ENCODE data around the gene SLC9A4. TPM values are rescaled to one million over a fixed set of nuclear protein-coding genes. Genes with fewer than 3 reads are reported as not detected.

Gene SLC9A4, protein sequence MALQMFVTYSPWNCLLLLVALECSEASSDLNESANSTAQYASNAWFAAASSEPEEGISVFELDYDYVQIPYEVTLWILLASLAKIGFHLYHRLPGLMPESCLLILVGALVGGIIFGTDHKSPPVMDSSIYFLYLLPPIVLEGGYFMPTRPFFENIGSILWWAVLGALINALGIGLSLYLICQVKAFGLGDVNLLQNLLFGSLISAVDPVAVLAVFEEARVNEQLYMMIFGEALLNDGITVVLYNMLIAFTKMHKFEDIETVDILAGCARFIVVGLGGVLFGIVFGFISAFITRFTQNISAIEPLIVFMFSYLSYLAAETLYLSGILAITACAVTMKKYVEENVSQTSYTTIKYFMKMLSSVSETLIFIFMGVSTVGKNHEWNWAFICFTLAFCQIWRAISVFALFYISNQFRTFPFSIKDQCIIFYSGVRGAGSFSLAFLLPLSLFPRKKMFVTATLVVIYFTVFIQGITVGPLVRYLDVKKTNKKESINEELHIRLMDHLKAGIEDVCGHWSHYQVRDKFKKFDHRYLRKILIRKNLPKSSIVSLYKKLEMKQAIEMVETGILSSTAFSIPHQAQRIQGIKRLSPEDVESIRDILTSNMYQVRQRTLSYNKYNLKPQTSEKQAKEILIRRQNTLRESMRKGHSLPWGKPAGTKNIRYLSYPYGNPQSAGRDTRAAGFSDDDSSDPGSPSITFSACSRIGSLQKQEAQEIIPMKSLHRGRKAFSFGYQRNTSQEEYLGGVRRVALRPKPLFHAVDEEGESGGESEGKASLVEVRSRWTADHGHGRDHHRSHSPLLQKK
- 0.01 TPM for polyA plus RNA-seq (2013)

DNA sequence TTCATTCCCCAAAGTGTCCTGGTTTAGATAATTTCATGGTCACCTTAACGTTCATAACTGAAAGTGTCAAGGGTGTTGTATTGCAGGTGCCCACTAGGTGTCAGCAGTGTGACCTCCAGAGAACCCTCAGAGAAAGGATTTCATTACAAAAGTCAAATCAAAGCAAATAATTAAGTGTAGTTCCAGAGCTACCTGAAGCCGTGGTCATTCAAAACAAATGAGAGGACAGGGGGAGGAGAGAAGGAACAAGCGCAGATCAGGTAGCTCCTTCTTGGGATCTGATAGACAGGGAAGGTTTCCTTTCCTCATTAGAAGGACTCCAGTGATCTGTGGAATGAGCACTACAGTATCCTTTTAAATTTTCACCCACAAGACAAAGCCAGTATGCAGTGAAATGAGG lies at the start of gene SLC9A4:
Gene SLC9A4 (plus strand): TSS at position 207 of the 400 bp plus-strand sequence. CDS start 534 bp downstream, outside the sequence.
- DNase-seq: peak; percentile 38 to 67 (median 59)
- ChIA-PET CTCF (interaction anchor here (0.9 to 8.1 kb wide), 19 partner anchors 11 to 236 kb away, joined by 3 to 111 read pairs (median 5); no protein-coding TSS in a partner anchor), POLR2A (no interaction called here)
- Histone ChIP-seq H3K9me3 (ENCODE audit: control extremely low read depth in 1 of 5, control insufficient read depth in 4 of 5, insufficient read depth in 2 of 5, low read depth in 1 of 5, low read length in 4 of 5) (peaks cover 0 to 9% (median 5%) of the 10 kb centered on the region in 5 experiments), H3K27ac (ENCODE audit: insufficient read depth in 1 of 2, low read depth in 1 of 2, low read length in 2 of 2, poor library complexity in 1 of 2, severe bottlenecking in 2 of 2) (no peak within 1 kb of the TSS), H3K27me3 (replicated peaks in 2 of 5; ENCODE audit: control insufficient read depth in 4 of 5, insufficient read depth in 5 of 5, low read length in 4 of 5) (peaks cover 0 to 21% (median 4%) of the 10 kb centered on the region in 5 experiments), H3K4me1 (ENCODE audit: control extremely low read depth in 1 of 4, control insufficient read depth in 4 of 4, insufficient read depth in 4 of 4, low read length in 3 of 4) (no peaks in the 10 kb centered on the region), H3K4me3 (ENCODE audit: control insufficient read depth in 1 of 7, extremely low read depth in 1 of 7, insufficient read depth in 4 of 7, low read depth in 2 of 7, low read length in 6 of 7) (no peak within 1 kb of the TSS), H3K36me3 (ENCODE audit: control insufficient read depth in 4 of 4, insufficient read depth in 4 of 4, low read length in 3 of 4) (no peaks in the 10 kb centered on the region)
- 14% methylated on average over 3 of the region's 3 CpGs for whole genome bisulfite sequencing (ENCODE audit: insufficient coverage)

DNA sequence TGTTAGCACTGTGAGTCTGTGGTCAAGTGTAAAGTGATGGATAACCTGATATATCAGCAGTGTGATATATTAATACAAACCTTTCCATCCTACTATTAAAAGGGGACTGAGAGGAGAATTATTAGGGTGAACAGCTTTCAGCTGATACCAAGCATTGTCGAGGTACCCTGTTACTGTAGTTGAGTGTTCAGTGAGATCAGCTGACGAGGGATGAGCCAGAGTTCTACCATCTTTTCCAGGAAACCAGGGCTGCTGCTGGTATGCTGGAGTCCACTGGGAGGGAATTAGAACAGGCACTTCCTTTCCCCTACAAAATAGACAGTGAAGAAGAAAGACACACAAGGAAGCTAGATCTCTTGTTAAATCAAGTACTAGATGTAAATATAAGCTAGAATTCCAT lies 49.7 kb upstream of the SLC9A4 start:
- POLR2A ChIA-PET: no interaction called here
- Histone ChIP-seq H3K27ac (ENCODE audit: insufficient read depth in 1 of 2, low read depth in 1 of 2, low read length in 2 of 2, poor library complexity in 1 of 2, severe bottlenecking in 2 of 2) (no peak overlapping the region), H3K4me1 (ENCODE audit: control extremely low read depth in 1 of 4, control insufficient read depth in 4 of 4, insufficient read depth in 4 of 4, low read length in 3 of 4) (peaks cover 13 to 64% (median 27%) of the 10 kb centered on the region in 4 experiments), H3K9me3 (ENCODE audit: control extremely low read depth in 1 of 5, control insufficient read depth in 4 of 5, insufficient read depth in 2 of 5, low read depth in 1 of 5, low read length in 4 of 5) (no peaks in the 10 kb centered on the region), H3K27me3 (replicated peaks in 2 of 5; ENCODE audit: control insufficient read depth in 4 of 5, insufficient read depth in 5 of 5, low read length in 4 of 5) (no peaks in the 10 kb centered on the region), H3K4me3 (ENCODE audit: control insufficient read depth in 1 of 7, extremely low read depth in 1 of 7, insufficient read depth in 4 of 7, low read depth in 2 of 7, low read length in 6 of 7) (peak overlapping the region in 1 of 7 experiments; percentile 65), H3K36me3 (ENCODE audit: control insufficient read depth in 4 of 4, insufficient read depth in 4 of 4, low read length in 3 of 4) (peaks cover 0 to 3% (median 0%) of the 10 kb centered on the region in 4 experiments)
- WGBS (ENCODE audit: insufficient coverage): 100% methylated on average over 2 of the region's 2 CpGs
- no peak for DNase-seq
- CTCF ChIA-PET: interaction anchor here (1.0 to 1.3 kb wide), 4 partner anchors 9 to 187 kb away, joined by 3 to 5 read pairs (median 4); no protein-coding TSS in a partner anchor

DNA sequence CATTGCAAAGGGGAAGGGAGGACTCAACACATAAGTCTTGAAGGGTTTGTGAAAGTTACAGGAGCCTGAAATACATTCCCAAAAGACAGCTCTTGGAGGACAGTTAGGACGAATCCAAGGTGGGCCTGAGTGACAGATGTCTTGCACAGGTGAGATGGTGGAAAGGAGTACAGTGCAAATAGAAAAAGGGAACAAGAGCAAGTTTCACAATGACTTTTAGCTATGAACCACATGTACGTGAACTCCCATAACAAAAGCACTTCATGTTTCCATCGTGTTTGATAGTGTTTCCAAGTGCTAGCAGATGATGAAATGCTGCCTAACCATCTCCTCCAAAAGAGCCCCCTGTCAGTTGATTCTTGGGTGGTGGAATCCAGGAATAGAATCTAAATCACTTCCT lies 48.3 kb upstream of the SLC9A4 start:
- ChIA-PET POLR2A (no interaction called here), CTCF (interaction anchor here (1.1 to 1.6 kb wide), 2 partner anchors 11 to 18 kb away, joined by 3 to 4 read pairs; no protein-coding TSS in a partner anchor)
- WGBS (ENCODE audit: insufficient coverage): 78% methylated on average over 3 of the region's 3 CpGs

DNA sequence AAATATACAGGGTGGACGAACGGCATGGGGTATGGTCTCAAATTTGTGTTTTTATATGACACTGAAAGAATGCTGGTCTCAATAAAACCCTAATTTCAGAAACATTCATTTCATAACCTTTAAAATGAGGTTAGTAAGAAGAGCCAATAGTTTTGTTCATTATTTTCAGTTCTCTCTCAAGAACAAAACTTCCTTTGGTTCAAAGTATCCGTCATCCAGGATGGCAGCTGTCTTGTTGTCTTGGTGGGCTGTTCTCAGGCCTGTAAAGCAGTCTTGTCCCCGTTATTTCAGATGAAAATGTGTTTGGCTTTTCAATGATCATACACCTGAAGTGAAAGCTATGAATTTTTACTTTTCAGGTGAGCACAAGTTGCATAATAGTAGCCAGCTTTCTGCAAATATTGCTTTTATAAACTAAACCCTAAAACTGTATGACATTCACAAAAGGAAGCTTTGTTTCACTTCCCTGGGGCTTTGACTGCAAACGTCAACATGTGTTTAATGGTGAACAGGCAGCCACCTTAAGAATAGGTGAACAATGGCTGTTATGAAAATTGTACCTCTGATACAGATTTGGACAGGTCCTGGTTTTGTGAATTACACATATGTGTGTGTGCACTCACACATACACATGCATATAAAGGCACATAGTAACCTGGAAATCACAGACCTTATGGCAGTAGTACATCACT lies 47.4 kb upstream of the SLC9A4 start:
- no peaks in the 10 kb centered on the region for H3K27me3 ChIP-seq (replicated peaks in 2 of 5; ENCODE audit: control insufficient read depth in 4 of 5, insufficient read depth in 5 of 5, low read length in 4 of 5)
- CTCF ChIA-PET: interaction anchor here (1.1 to 1.6 kb wide), 2 partner anchors 10 to 18 kb away, joined by 3 to 4 read pairs; no protein-coding TSS in a partner anchor
- H3K36me3 ChIP-seq (ENCODE audit: control insufficient read depth in 4 of 4, insufficient read depth in 4 of 4, low read length in 3 of 4): peaks cover 0 to 3% (median 0%) of the 10 kb centered on the region in 4 experiments
- H3K9me3 ChIP-seq (ENCODE audit: control extremely low read depth in 1 of 5, control insufficient read depth in 4 of 5, insufficient read depth in 2 of 5, low read depth in 1 of 5, low read length in 4 of 5): no peaks in the 10 kb centered on the region
- peaks cover 0 to 41% (median 13%) of the 10 kb centered on the region in 4 experiments for H3K4me1 ChIP-seq (ENCODE audit: control extremely low read depth in 1 of 4, control insufficient read depth in 4 of 4, insufficient read depth in 4 of 4, low read length in 3 of 4)
- no peak overlapping the region for H3K27ac ChIP-seq (ENCODE audit: insufficient read depth in 1 of 2, low read depth in 1 of 2, low read length in 2 of 2, poor library complexity in 1 of 2, severe bottlenecking in 2 of 2)
- H3K4me3 ChIP-seq (ENCODE audit: control insufficient read depth in 1 of 7, extremely low read depth in 1 of 7, insufficient read depth in 4 of 7, low read depth in 2 of 7, low read length in 6 of 7): peak overlapping the region in 1 of 7 experiments; percentile 25
- WGBS (ENCODE audit: insufficient coverage): no CpG with 5 or more reads among the region's 5 CpGs
- no peak for DNase-seq
- POLR2A ChIA-PET: no interaction called here

More for the DNA sequence above, 48.3 kb upstream of the SLC9A4 start:
- H3K27me3 ChIP-seq (replicated peaks in 2 of 5; ENCODE audit: control insufficient read depth in 4 of 5, insufficient read depth in 5 of 5, low read length in 4 of 5): no peaks in the 10 kb centered on the region
- H3K36me3 ChIP-seq (ENCODE audit: control insufficient read depth in 4 of 4, insufficient read depth in 4 of 4, low read length in 3 of 4): peaks cover 0 to 3% (median 0%) of the 10 kb centered on the region in 4 experiments
- H3K4me3 ChIP-seq (ENCODE audit: control insufficient read depth in 1 of 7, extremely low read depth in 1 of 7, insufficient read depth in 4 of 7, low read depth in 2 of 7, low read length in 6 of 7): peak overlapping the region in 1 of 7 experiments; percentile 25
- DNase-seq: peak in 1 of 3 donors; percentile 28
- H3K9me3 ChIP-seq (ENCODE audit: control extremely low read depth in 1 of 5, control insufficient read depth in 4 of 5, insufficient read depth in 2 of 5, low read depth in 1 of 5, low read length in 4 of 5): no peaks in the 10 kb centered on the region
- H3K27ac ChIP-seq (ENCODE audit: insufficient read depth in 1 of 2, low read depth in 1 of 2, low read length in 2 of 2, poor library complexity in 1 of 2, severe bottlenecking in 2 of 2): no peak overlapping the region
- peaks cover under 1 to 50% (median 17%) of the 10 kb centered on the region in 4 experiments for H3K4me1 ChIP-seq (ENCODE audit: control extremely low read depth in 1 of 4, control insufficient read depth in 4 of 4, insufficient read depth in 4 of 4, low read length in 3 of 4)

DNA sequence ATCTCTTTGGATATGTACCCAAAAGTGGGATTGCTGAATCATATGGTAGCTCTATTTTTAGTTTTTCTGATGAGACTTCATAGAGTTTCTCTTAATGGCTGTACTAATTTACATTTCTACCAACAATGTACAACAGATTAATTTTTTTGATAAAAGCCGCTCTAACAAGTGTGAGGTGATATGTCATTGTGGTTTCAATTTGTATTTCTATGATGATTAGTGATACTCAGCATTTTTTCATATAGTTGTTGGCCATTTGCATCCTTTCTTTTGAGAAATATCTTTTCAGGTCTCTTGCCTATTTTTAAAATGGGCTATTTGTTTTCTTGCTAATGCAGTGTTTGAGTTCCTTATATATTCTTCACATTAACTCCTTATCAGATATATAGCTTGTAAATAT lies 45.8 kb upstream of the SLC9A4 start:
- Histone ChIP-seq H3K36me3 (ENCODE audit: control insufficient read depth in 4 of 4, insufficient read depth in 4 of 4, low read length in 3 of 4) (peaks cover 0 to 3% (median 0%) of the 10 kb centered on the region in 4 experiments), H3K27ac (ENCODE audit: insufficient read depth in 1 of 2, low read depth in 1 of 2, low read length in 2 of 2, poor library complexity in 1 of 2, severe bottlenecking in 2 of 2) (no peak overlapping the region), H3K4me1 (ENCODE audit: control extremely low read depth in 1 of 4, control insufficient read depth in 4 of 4, insufficient read depth in 4 of 4, low read length in 3 of 4) (peaks cover 0 to 26% (median 11%) of the 10 kb centered on the region in 4 experiments), H3K9me3 (ENCODE audit: control extremely low read depth in 1 of 5, control insufficient read depth in 4 of 5, insufficient read depth in 2 of 5, low read depth in 1 of 5, low read length in 4 of 5) (no peaks in the 10 kb centered on the region), H3K4me3 (ENCODE audit: control insufficient read depth in 1 of 7, extremely low read depth in 1 of 7, insufficient read depth in 4 of 7, low read depth in 2 of 7, low read length in 6 of 7) (peak overlapping the region in 1 of 7 experiments; percentile 4), H3K27me3 (replicated peaks in 2 of 5; ENCODE audit: control insufficient read depth in 4 of 5, insufficient read depth in 5 of 5, low read length in 4 of 5) (no peaks in the 10 kb centered on the region)
- WGBS (ENCODE audit: insufficient coverage): no CpG with 5 or more reads among the region's 1 CpG
- CTCF ChIA-PET: interaction anchor here (0.6 to 1.1 kb wide), 3 partner anchors 37 to 1232 kb away, joined by 3 read pairs; no protein-coding TSS in a partner anchor
- no peak for DNase-seq
- POLR2A ChIA-PET: no interaction called here

DNA sequence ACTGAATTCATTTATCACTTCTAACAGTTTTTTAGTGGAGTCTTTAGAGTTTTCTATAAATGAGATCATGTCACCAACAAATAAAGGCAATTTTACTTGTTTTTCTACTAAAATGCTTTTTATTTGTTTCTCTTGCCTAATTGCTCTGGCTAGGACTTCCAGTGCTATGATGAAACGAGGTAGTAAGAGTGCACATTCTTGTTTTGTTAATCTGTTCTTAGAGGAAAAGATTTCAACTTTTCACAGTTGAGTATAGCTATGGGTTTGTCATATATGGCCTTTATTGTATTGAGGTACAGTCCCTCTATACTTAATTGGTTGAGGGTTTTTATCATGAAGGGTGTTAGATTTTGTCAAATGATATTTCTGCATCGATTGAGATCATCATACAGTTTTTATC lies 44.5 kb upstream of the SLC9A4 start:
- H3K36me3 ChIP-seq (ENCODE audit: control insufficient read depth in 4 of 4, insufficient read depth in 4 of 4, low read length in 3 of 4): peaks cover 0 to 3% (median 0%) of the 10 kb centered on the region in 4 experiments
- peaks cover 0 to 13% (median 1%) of the 10 kb centered on the region in 4 experiments for H3K4me1 ChIP-seq (ENCODE audit: control extremely low read depth in 1 of 4, control insufficient read depth in 4 of 4, insufficient read depth in 4 of 4, low read length in 3 of 4)
- no peaks in the 10 kb centered on the region for H3K9me3 ChIP-seq (ENCODE audit: control extremely low read depth in 1 of 5, control insufficient read depth in 4 of 5, insufficient read depth in 2 of 5, low read depth in 1 of 5, low read length in 4 of 5)
- WGBS (ENCODE audit: insufficient coverage): no CpG with 5 or more reads among the region's 2 CpGs
- H3K27me3 ChIP-seq (replicated peaks in 2 of 5; ENCODE audit: control insufficient read depth in 4 of 5, insufficient read depth in 5 of 5, low read length in 4 of 5): no peaks in the 10 kb centered on the region
- ChIA-PET CTCF (no interaction called here), POLR2A (no interaction called here)
- DNase-seq: no peak
- H3K27ac ChIP-seq (ENCODE audit: insufficient read depth in 1 of 2, low read depth in 1 of 2, low read length in 2 of 2, poor library complexity in 1 of 2, severe bottlenecking in 2 of 2): no peak overlapping the region
- peak overlapping the region in 1 of 7 experiments; percentile 10 for H3K4me3 ChIP-seq (ENCODE audit: control insufficient read depth in 1 of 7, extremely low read depth in 1 of 7, insufficient read depth in 4 of 7, low read depth in 2 of 7, low read length in 6 of 7)
